ENCODE data around the gene CARD19.

The CARD19 gene

DNA sequence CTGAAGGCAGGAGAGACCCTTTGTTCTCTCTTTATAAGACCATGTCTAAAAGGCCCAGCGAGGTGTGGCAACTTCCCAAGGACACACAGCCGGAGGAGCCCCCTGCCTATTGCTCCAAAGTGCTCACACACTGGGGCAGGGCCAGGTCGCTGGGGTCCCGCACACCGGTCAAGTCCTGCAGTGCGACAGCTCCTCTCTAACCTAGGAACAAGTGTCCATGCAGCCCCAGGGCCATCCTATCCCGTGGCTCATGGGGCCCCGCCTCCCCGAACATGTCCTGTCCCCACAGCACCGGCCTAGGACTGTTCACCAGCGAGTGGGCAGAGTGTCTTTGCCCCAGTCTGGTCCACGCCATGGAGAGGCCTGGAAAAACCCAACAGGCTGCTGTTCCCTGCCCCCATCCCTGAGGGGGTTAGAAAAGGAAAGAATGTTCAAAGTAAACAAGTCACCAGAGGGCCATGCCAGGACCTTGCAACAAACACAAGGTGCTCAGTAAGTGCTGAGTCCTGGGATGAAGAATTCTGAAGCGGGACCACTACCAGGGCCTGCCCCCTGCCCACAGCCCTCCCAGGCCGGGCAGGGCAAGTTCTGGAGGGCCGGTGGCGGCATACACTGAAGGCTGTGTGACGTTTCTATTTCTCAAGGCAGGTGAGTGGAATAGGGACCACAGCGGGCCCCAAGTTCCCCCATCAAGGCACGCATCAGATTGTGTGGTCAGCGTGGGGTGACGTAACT, 37.1 kb downstream of the CARD19 start:
- peak overlapping the region; percentile 69 for H3K4me3 ChIP-seq (ENCODE audit: low read depth, low read length)

DNA sequence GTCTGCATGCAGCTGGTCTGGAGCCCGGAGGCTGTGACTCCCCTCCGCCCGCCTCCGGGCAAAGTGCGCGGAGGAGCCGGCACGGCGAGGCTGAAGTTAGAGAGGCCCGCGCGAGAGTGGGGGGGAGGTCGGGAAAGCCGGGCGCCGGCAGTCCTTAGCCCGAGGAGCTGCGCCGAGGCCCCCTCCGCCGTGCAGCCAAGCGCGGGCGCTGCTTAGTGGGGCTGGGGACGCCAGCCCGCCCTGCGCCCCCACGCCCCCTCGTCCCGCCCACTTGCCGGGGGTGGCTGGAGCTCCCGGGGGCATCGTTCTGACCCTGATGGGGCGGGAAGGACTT, 37.6 kb downstream of the CARD19 start:
- DNase-seq (ENCODE audit: low read depth, low spot score): peak; percentile 87
- no peak for TF ChIP-seq CTCF (IDR thresholded peaks at IDR 0.05; ENCODE audit: low read depth, low read length)

More for the DNA sequence above, 37.1 kb downstream of the CARD19 start:
- in situ Hi-C loops (cut with HindIII; ENCODE audit: low sequenced_read_pairs): no loop called here
- TF ChIP-seq CTCF (IDR thresholded peaks at IDR 0.05; ENCODE audit: low read depth, low read length): no peak
- no peak for DNase-seq (ENCODE audit: low read depth, low spot score)

GRCh38 chr9:93134015-93134739, 38.2 kb downstream of the CARD19 start, which contains the start of gene NINJ1:
Gene NINJ1, minus strand, starts transcription at chr9:93134251. Its CDS starts 34 bp downstream, at chr9:93134217.
- TF ChIP-seq CTCF (IDR thresholded peaks at IDR 0.05; ENCODE audit: low read depth, low read length): no peak
- peak; percentile 75 for DNase-seq (ENCODE audit: low read depth, low spot score)
- in situ Hi-C loops (cut with HindIII; ENCODE audit: low sequenced_read_pairs): no loop called here

More for the DNA sequence above, 37.6 kb downstream of the CARD19 start:
- peak overlapping the region; percentile 69 for H3K4me3 ChIP-seq (ENCODE audit: low read depth, low read length)
- in situ Hi-C loops (cut with HindIII; ENCODE audit: low sequenced_read_pairs): no loop called here

GRCh38 chr9:93134740-93135444, 38.9 kb downstream of the CARD19 start:
- in situ Hi-C loops (cut with HindIII; ENCODE audit: low sequenced_read_pairs): no loop called here
- H3K4me3 ChIP-seq (ENCODE audit: low read depth, low read length): peak overlapping the region; percentile 44
- DNase-seq (ENCODE audit: low read depth, low spot score): no peak
- no peak for TF ChIP-seq CTCF (IDR thresholded peaks at IDR 0.05; ENCODE audit: low read depth, low read length)

More at GRCh38 chr9:93134015-93134739, 38.2 kb downstream of the CARD19 start, which contains the start of gene NINJ1:
- H3K4me3 ChIP-seq (ENCODE audit: low read depth, low read length): peak within 1 kb of the TSS; percentile 69

DNA sequence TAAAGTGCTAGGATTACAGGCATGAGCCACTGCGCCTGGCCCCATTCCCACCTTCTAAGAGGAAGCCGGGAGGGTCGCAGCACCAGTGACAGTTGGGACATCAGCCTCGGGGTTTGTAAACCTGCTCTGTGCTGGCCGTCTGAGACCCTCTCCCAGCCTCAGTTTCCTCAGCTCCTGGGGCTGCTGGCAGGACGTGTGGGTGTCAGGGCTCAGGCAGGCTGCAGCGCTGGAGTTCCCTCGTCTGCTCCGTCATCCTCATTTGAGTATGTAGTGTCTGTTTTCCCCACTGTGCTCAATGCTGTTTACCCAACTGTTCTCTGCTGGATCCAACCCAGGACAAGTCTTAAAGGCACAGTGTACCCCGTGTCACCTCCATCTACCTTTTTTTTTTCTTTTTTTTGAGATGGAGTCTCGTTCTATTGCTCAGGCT, 40.0 kb downstream of the CARD19 start:
- no peak for TF ChIP-seq CTCF (IDR thresholded peaks at IDR 0.05; ENCODE audit: low read depth, low read length)
- peak; percentile 27 for DNase-seq (ENCODE audit: low read depth, low spot score)
- in situ Hi-C loops (cut with HindIII; ENCODE audit: low sequenced_read_pairs): no loop called here
- no peak overlapping the region for H3K4me3 ChIP-seq (ENCODE audit: low read depth, low read length)

GRCh38 chr9:93137362-93137761, 41.3 kb downstream of the CARD19 start:
- DNase-seq (ENCODE audit: low read depth, low spot score): no peak
- no peak for TF ChIP-seq CTCF (IDR thresholded peaks at IDR 0.05; ENCODE audit: low read depth, low read length)
- in situ Hi-C loops (cut with HindIII; ENCODE audit: low sequenced_read_pairs): no loop called here
- no peak overlapping the region for H3K4me3 ChIP-seq (ENCODE audit: low read depth, low read length)

Data from astrocyte of the spinal cord (primary cell).